Amniotic epithelial cell (primary cell): ENCODE data around the gene XAF1.
A peak's percentile ranks its signal among the peaks of the same experiment; 100 is the strongest.
"Not testable (repeated sequence)": the region's sequence is repeated elsewhere in the genome, so short reads cannot be mapped to it uniquely, and the experiment has no call there.

Experiments used
- DNase-seq: peaks from one replicate; pipeline ENCODE4 v3.0.0-alpha.2; 2010; ENCODE audit warnings: low read depth

XAF1 gene

GRCh38 chr17:6755731-6756184 is at the start of gene XAF1:
Gene XAF1, plus strand, starts transcription at chr17:6756046. Its CDS starts 33 bp downstream, at chr17:6756079.
- DNase-seq, result peak; percentile 55

GRCh38 chr17:6706499-6706898 is 49.3 kb upstream of the XAF1 start:
- DNase-seq, result no peak

GRCh38 chr17:6706996-6707395 is 48.9 kb upstream of the XAF1 start:
- DNase-seq, result no peak

- no peak for DNase-seq
Measured at GRCh38 chr17:6708357-6708961, 47.4 kb upstream of the XAF1 start.

GRCh38 chr17:6710317-6710716 is 45.5 kb upstream of the XAF1 start:
- no peak for DNase-seq

- no peak for DNase-seq
Measured at GRCh38 chr17:6711081-6711674, 44.7 kb upstream of the XAF1 start.

- DNase-seq, result peak; percentile 13
Measured at GRCh38 chr17:6711681-6712057, 44.2 kb upstream of the XAF1 start.

- peak; percentile 11 for DNase-seq
Measured at GRCh38 chr17:6712058-6712853, 43.6 kb upstream of the XAF1 start.

GRCh38 chr17:6712854-6713129 is 43.1 kb upstream of the XAF1 start:
- DNase-seq, result no peak

- peak; percentile 2 for DNase-seq
Measured at GRCh38 chr17:6713130-6713917, 42.5 kb upstream of the XAF1 start, which contains the start of gene SLC13A5. Gene SLC13A5, minus strand, starts transcription at chr17:6713369. Its CDS starts 36 bp downstream, at chr17:6713333.

GRCh38 chr17:6713918-6714271 is 42.0 kb upstream of the XAF1 start:
- DNase-seq, result no peak

GRCh38 chr17:6714315-6714874 is 41.5 kb upstream of the XAF1 start:
- DNase-seq, result no peak

GRCh38 chr17:6716736-6717135 is 39.1 kb upstream of the XAF1 start:
- no peak for DNase-seq

GRCh38 chr17:6721744-6722143 is 34.1 kb upstream of the XAF1 start:
- no peak for DNase-seq

GRCh38 chr17:6724009-6724408 is 31.8 kb upstream of the XAF1 start:
- DNase-seq, result no peak

- no peak for DNase-seq
Measured at GRCh38 chr17:6729531-6729930, 26.3 kb upstream of the XAF1 start.

- not testable (repeated sequence) for DNase-seq
Measured at GRCh38 chr17:6746665-6747064, 9.2 kb upstream of the XAF1 start.

GRCh38 chr17:6748617-6749016 is 7.2 kb upstream of the XAF1 start:
- peak; percentile 7 for DNase-seq

- DNase-seq, result peak; percentile 15
Measured at GRCh38 chr17:6749519-6749918, 6.3 kb upstream of the XAF1 start.

GRCh38 chr17:6752068-6752909 is 3.6 kb upstream of the XAF1 start:
- DNase-seq, result peak; percentile 100

GRCh38 chr17:6753006-6753445 is 2.8 kb upstream of the XAF1 start:
- peak; percentile 87 for DNase-seq
